ENCODE data around the gene CA10.

The CA10 gene

GRCh38 chr17:51687887-51688286, 470.6 kb downstream of the CA10 start:
- Mint-ChIP-seq H3K27ac (no peak overlapping the region), H3K9me3 (no peaks in the 10 kb centered on the region), H3K4me3 (no peak overlapping the region), H3K36me3 (ENCODE audit: low read depth) (no peaks in the 10 kb centered on the region), H3K4me1 (ENCODE audit: low read depth) (no peaks in the 10 kb centered on the region), H3K27me3 (ENCODE audit: low read depth) (peaks cover 6% of the 10 kb centered on the region)
- DNase-seq (ENCODE audit: low spot score): no peak

GRCh38 chr17:51685287-51685909, 473.1 kb downstream of the CA10 start:
- no peak for DNase-seq (ENCODE audit: low spot score)
- Mint-ChIP-seq H3K9me3 (no peaks in the 10 kb centered on the region), H3K36me3 (ENCODE audit: low read depth) (no peaks in the 10 kb centered on the region), H3K4me3 (no peak overlapping the region), H3K4me1 (ENCODE audit: low read depth) (no peaks in the 10 kb centered on the region), H3K27ac (no peak overlapping the region), H3K27me3 (ENCODE audit: low read depth) (peaks cover 6% of the 10 kb centered on the region)

GRCh38 chr17:51684214-51684613, 474.3 kb downstream of the CA10 start:
- Mint-ChIP-seq H3K4me1 (ENCODE audit: low read depth) (no peaks in the 10 kb centered on the region), H3K36me3 (ENCODE audit: low read depth) (no peaks in the 10 kb centered on the region), H3K27ac (no peak overlapping the region), H3K4me3 (no peak overlapping the region), H3K9me3 (no peaks in the 10 kb centered on the region), H3K27me3 (ENCODE audit: low read depth) (peaks cover 6% of the 10 kb centered on the region)
- no peak for DNase-seq (ENCODE audit: low spot score)

- DNase-seq (ENCODE audit: low spot score): no peak
- no peaks in the 10 kb centered on the region for H3K36me3 Mint-ChIP-seq (ENCODE audit: low read depth)
- H3K4me3 Mint-ChIP-seq: no peak overlapping the region
- no peaks in the 10 kb centered on the region for H3K4me1 Mint-ChIP-seq (ENCODE audit: low read depth)
- no peak overlapping the region for H3K27ac Mint-ChIP-seq
- H3K27me3 Mint-ChIP-seq (ENCODE audit: low read depth): peaks cover 6% of the 10 kb centered on the region
- no peaks in the 10 kb centered on the region for H3K9me3 Mint-ChIP-seq
Observed at GRCh38 chr17:51683291-51683690, 475.2 kb downstream of the CA10 start.

- H3K36me3 Mint-ChIP-seq (ENCODE audit: low read depth): no peaks in the 10 kb centered on the region
- no peak overlapping the region for H3K27ac Mint-ChIP-seq
- H3K4me3 Mint-ChIP-seq: no peak overlapping the region
- no peaks in the 10 kb centered on the region for H3K9me3 Mint-ChIP-seq
- peaks cover 6% of the 10 kb centered on the region for H3K27me3 Mint-ChIP-seq (ENCODE audit: low read depth)
- H3K4me1 Mint-ChIP-seq (ENCODE audit: low read depth): no peaks in the 10 kb centered on the region
- no peak for DNase-seq (ENCODE audit: low spot score)
Observed at GRCh38 chr17:51682115-51682514, 476.4 kb downstream of the CA10 start.

DNA sequence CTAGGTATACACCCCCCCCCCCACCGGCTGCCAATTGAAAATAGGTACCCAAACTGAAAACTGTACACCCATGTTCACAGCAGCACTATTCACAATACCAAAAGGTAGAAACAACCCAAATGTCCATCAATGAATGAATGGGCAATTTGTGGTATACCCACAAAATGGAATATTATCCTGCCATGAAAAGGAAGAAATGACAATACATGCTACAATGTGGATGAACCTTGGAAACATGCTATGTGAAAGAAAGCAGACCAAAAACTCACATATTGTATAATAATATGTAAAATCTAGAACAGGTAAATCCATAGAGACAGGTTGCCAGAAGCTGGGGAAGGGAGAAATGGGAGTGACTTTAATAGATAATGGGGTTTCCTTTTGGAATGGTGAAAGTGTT, 480.6 kb downstream of the CA10 start:
- no peaks in the 10 kb centered on the region for H3K9me3 Mint-ChIP-seq
- no peak for DNase-seq (ENCODE audit: low spot score)
- no peaks in the 10 kb centered on the region for H3K36me3 Mint-ChIP-seq (ENCODE audit: low read depth)
- no peaks in the 10 kb centered on the region for H3K27me3 Mint-ChIP-seq (ENCODE audit: low read depth)
- H3K27ac Mint-ChIP-seq: no peak overlapping the region
- peaks cover 2% of the 10 kb centered on the region for H3K4me1 Mint-ChIP-seq (ENCODE audit: low read depth)
- H3K4me3 Mint-ChIP-seq: no peak overlapping the region

DNA sequence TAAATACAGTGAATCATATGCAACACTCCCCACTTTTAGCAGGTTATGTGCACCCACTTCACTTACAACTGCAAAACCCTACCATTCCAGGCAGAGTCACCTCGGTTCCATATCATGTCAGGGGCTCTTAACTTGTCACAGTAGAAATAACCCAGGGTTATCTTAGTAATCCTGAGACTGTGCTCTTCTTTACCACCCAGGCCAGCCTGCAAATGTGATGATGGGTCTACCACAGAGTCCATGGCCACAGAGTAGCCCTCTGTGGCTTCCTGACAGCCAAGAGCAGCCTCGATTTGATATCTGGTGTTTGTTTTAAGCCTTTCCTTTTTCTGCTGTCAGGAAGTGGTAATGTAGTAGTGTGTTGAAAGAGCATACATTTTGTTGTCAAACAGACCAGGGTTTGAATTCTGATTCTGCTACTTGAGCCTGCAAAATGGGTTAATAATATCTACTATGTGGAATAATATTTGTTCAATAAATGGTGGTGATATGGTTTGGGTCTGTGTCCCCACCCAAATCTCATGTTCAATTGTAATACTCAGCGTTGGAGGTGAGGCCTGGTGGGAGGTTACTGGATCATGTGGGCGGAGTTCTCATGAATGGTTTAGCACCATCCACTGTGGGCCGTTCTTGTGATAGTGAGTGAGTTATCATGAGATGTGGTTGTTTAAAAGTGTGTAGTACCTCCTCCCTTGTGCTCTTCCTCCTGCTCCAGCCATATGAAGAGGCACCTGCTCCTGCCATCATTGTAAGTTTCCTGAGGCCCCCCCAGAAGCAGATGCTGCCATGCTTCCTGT, 481.6 kb downstream of the CA10 start:
- H3K4me3 Mint-ChIP-seq: no peak overlapping the region
- H3K27me3 Mint-ChIP-seq (ENCODE audit: low read depth): no peaks in the 10 kb centered on the region
- H3K36me3 Mint-ChIP-seq (ENCODE audit: low read depth): no peaks in the 10 kb centered on the region
- H3K4me1 Mint-ChIP-seq (ENCODE audit: low read depth): peaks cover 2% of the 10 kb centered on the region
- no peak overlapping the region for H3K27ac Mint-ChIP-seq
- H3K9me3 Mint-ChIP-seq: no peaks in the 10 kb centered on the region
- no peak for DNase-seq (ENCODE audit: low spot score)

- Mint-ChIP-seq H3K27ac (no peak overlapping the region), H3K36me3 (ENCODE audit: low read depth) (no peaks in the 10 kb centered on the region), H3K9me3 (no peaks in the 10 kb centered on the region), H3K27me3 (ENCODE audit: low read depth) (no peaks in the 10 kb centered on the region), H3K4me1 (ENCODE audit: low read depth) (peaks cover 2% of the 10 kb centered on the region), H3K4me3 (no peak overlapping the region)
- no peak for DNase-seq (ENCODE audit: low spot score)
Observed at GRCh38 chr17:51674579-51675255, 483.8 kb downstream of the CA10 start.

- Mint-ChIP-seq H3K27me3 (ENCODE audit: low read depth) (no peaks in the 10 kb centered on the region), H3K36me3 (ENCODE audit: low read depth) (no peaks in the 10 kb centered on the region), H3K4me3 (no peak overlapping the region), H3K4me1 (ENCODE audit: low read depth) (peaks cover 2% of the 10 kb centered on the region), H3K9me3 (no peaks in the 10 kb centered on the region), H3K27ac (no peak overlapping the region)
- DNase-seq (ENCODE audit: low spot score): no peak
Observed at GRCh38 chr17:51673070-51673469, 485.4 kb downstream of the CA10 start.

DNA sequence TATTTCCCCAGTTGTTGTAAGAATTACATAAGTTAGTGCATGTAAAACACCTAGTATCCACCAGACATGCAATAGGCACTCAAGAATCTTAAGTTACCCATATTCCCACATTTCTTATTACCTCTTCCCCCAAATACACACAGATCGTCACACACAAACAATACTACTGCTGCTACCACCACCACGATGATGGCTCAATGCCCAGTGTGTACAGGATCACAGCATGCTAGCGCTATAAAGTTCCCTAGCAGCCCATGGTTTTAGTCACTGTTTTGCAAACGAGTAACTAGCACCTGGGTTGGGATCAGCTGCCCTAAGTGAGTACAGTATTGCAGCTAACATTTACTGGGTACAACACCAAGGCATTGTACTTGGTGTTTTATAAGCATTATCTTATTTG, 486.4 kb downstream of the CA10 start:
- H3K27me3 Mint-ChIP-seq (ENCODE audit: low read depth): no peaks in the 10 kb centered on the region
- no peak overlapping the region for H3K27ac Mint-ChIP-seq
- no peak for DNase-seq (ENCODE audit: low spot score)
- no peaks in the 10 kb centered on the region for H3K36me3 Mint-ChIP-seq (ENCODE audit: low read depth)
- peaks cover 4% of the 10 kb centered on the region for H3K4me1 Mint-ChIP-seq (ENCODE audit: low read depth)
- no peaks in the 10 kb centered on the region for H3K9me3 Mint-ChIP-seq
- H3K4me3 Mint-ChIP-seq: no peak overlapping the region

GRCh38 chr17:51670899-51671298, 487.6 kb downstream of the CA10 start:
- Mint-ChIP-seq H3K27ac (no peak overlapping the region), H3K36me3 (ENCODE audit: low read depth) (no peaks in the 10 kb centered on the region), H3K4me1 (ENCODE audit: low read depth) (peaks cover 2% of the 10 kb centered on the region), H3K27me3 (ENCODE audit: low read depth) (no peaks in the 10 kb centered on the region), H3K9me3 (no peaks in the 10 kb centered on the region), H3K4me3 (no peak overlapping the region)
- no peak for DNase-seq (ENCODE audit: low spot score)

DNA sequence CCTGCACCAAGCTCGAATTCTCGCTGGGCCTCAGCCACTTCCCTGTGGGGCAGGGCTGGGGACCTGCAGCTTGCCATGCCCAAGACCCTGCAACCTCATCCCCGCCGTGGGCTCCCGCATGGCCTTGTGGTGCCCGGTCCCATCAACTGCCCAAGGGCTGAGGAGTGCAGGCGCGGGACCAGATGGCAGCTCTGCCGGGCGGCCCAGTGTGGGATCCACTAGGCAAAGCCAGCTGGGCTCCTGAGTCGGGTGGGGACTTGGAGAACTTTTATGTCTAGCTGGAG, 489.6 kb downstream of the CA10 start:
- H3K9me3 Mint-ChIP-seq: no peaks in the 10 kb centered on the region
- H3K4me3 Mint-ChIP-seq: no peak overlapping the region
- H3K4me1 Mint-ChIP-seq (ENCODE audit: low read depth): peaks cover 2% of the 10 kb centered on the region
- no peak for DNase-seq (ENCODE audit: low spot score)
- H3K36me3 Mint-ChIP-seq (ENCODE audit: low read depth): no peaks in the 10 kb centered on the region
- H3K27me3 Mint-ChIP-seq (ENCODE audit: low read depth): no peaks in the 10 kb centered on the region
- H3K27ac Mint-ChIP-seq: no peak overlapping the region

DNA sequence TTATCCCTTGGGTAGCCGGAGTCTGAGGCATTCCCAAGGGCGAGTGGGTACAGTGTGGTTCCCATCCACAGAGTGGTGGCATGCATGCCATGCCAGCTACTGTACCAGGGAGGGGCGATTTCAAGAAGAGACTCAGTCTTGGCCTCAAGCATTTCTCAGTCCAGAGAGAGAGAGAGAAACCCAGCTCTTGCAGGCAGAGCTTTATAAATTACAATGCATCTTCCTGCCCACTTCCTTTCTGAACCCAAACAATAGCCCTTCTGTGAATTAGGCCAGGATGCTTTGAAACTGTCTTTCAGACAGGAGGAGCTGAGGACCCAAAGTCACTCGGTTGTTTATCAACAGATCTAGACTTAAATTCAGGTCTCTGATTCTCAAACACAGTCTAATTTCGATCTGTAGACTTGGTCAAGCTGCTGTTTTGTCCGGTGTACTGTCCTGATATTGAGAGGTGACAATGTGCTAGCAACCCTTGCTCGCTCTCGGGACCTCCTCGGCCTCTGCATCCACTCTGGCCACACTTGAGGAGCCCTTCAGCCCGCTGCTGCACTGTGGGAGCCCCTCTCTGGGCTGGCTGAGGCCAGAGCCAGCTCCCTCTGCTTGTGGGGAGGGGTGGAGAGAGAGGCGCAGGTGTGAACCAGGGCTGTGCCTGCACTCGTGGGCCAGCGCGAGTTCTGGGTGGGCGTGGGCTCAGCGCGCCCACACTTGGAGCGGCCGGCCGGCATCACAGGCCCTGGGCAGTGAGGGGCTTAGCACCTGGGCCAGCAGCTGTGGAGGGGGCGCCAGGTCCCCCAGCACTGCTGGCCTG, 490.2 kb downstream of the CA10 start:
- H3K27me3 Mint-ChIP-seq (ENCODE audit: low read depth): peaks cover under 1% of the 10 kb centered on the region
- no peak overlapping the region for H3K27ac Mint-ChIP-seq
- no peaks in the 10 kb centered on the region for H3K36me3 Mint-ChIP-seq (ENCODE audit: low read depth)
- no peak overlapping the region for H3K4me3 Mint-ChIP-seq
- H3K4me1 Mint-ChIP-seq (ENCODE audit: low read depth): peaks cover 2% of the 10 kb centered on the region
- DNase-seq (ENCODE audit: low spot score): no peak
- H3K9me3 Mint-ChIP-seq: no peaks in the 10 kb centered on the region

GRCh38 chr17:51667706-51668083, 490.8 kb downstream of the CA10 start:
- Mint-ChIP-seq H3K4me3 (no peak overlapping the region), H3K4me1 (ENCODE audit: low read depth) (peaks cover 2% of the 10 kb centered on the region), H3K27ac (no peak overlapping the region), H3K27me3 (ENCODE audit: low read depth) (peaks cover 2% of the 10 kb centered on the region), H3K36me3 (ENCODE audit: low read depth) (no peaks in the 10 kb centered on the region), H3K9me3 (no peaks in the 10 kb centered on the region)
- DNase-seq (ENCODE audit: low spot score): no peak
